HepG2 (cell line): ENCODE measurements around the gene MTHFD1. TPM values are rescaled to one million over a fixed set of nuclear protein-coding genes. Genes with fewer than 3 reads are reported as not detected.

Source experiments
- DNMT1 ChIP-seq: sonication (generic); formaldehyde crosslinking; IDR thresholded peaks from 2 replicates; pipeline ENCODE4 v1.5.1; 2020; ENCODE audit warnings: mild to moderate bottlenecking, missing genetic modification reagents
- HOXA3 ChIP-seq: sonication (generic); formaldehyde crosslinking; IDR thresholded peaks from 2 replicates; pipeline ENCODE4 v1.5.0; 2020; ENCODE audit warnings: missing genetic modification reagents
- JUND ChIP-seq: sonication (generic); formaldehyde crosslinking; IDR thresholded peaks from 2 replicates; pipeline ENCODE4 v1.8.0; 2022; ENCODE audit warnings: mild to moderate bottlenecking, missing genetic modification reagents
- KAT8 ChIP-seq: IDR thresholded peaks from 2 replicates; pipeline ENCODE4 v1.6.1; 2016; ENCODE audit warnings: missing genetic modification reagents, missing compliant biosample characterization
- MAFK ChIP-seq, 2 experiments: IDR thresholded peaks in 1 of 2; conservative IDR thresholded peaks in 1 of 2; 2 replicates each; pipeline ENCODE4 v1.6.1; 2011; ENCODE audit warnings: improper control_type of control experiment in 2 of 2, low read length in 2 of 2
- MEIS2 ChIP-seq: sonication (generic); formaldehyde crosslinking; IDR thresholded peaks from 2 replicates; pipeline ENCODE4 v1.9.0; 2021; ENCODE audit warnings: mild to moderate bottlenecking, missing genetic modification reagents
- MXD4 ChIP-seq: IDR thresholded peaks from 2 replicates; pipeline ENCODE4 v1.6.1; 2016; ENCODE audit warnings: mild to moderate bottlenecking, missing biosample characterization, missing genetic modification reagents
- RNF2 ChIP-seq: fragments of 450-650 bp; conservative IDR thresholded peaks from 2 replicates; pipeline ENCODE4 v1.6.1; 2016; ENCODE audit warnings: low read depth
- SAFB2 ChIP-seq: sonication (generic); formaldehyde crosslinking; IDR thresholded peaks from 2 replicates; pipeline ENCODE4 v1.5.1; 2020; ENCODE audit warnings: missing genetic modification reagents, low read depth, mild to moderate bottlenecking, borderline replicate concordance
- ZBTB7B ChIP-seq: sonication (generic); formaldehyde crosslinking; IDR thresholded peaks from 2 replicates; pipeline ENCODE4 v1.4.0; 2020; ENCODE audit warnings: missing genetic modification reagents
- ZFP90 ChIP-seq: sonication (generic); formaldehyde crosslinking; IDR thresholded peaks from 2 replicates; pipeline ENCODE4 v1.8.0; 2022; ENCODE audit warnings: missing genetic modification reagents, mild to moderate bottlenecking, inconsistent platforms, borderline replicate concordance
- ZNF138 ChIP-seq: sonication (generic); formaldehyde crosslinking; IDR thresholded peaks from 2 replicates; pipeline ENCODE4 v1.5.0; 2020; ENCODE audit warnings: mild to moderate bottlenecking, low read depth, missing genetic modification reagents
- ZNF260 ChIP-seq: sonication (generic); formaldehyde crosslinking; IDR thresholded peaks from 2 replicates; pipeline ENCODE4 v1.4.0; 2020; ENCODE audit warnings: missing genetic modification reagents, low read depth, mild to moderate bottlenecking, borderline replicate concordance
- ZNF350 ChIP-seq: sonication (generic); formaldehyde crosslinking; IDR thresholded peaks from 2 replicates; pipeline ENCODE4 v1.4.0; 2020; ENCODE audit warnings: mild to moderate bottlenecking, low read depth, missing genetic modification reagents, borderline replicate concordance
- ZNF441 ChIP-seq: sonication (generic); formaldehyde crosslinking; IDR thresholded peaks from 2 replicates; pipeline ENCODE4 v1.7.0; 2021; ENCODE audit warnings: missing genetic modification reagents, borderline replicate concordance
- ZNF468 ChIP-seq: sonication (generic); formaldehyde crosslinking; IDR thresholded peaks from 2 replicates; pipeline ENCODE4 v1.8.0; 2022; ENCODE audit warnings: mild to moderate bottlenecking, moderate library complexity, missing genetic modification reagents
- ZNF562 ChIP-seq: sonication (generic); formaldehyde crosslinking; IDR thresholded peaks from 2 replicates; pipeline ENCODE4 v1.8.0; 2022; ENCODE audit warnings: missing genetic modification reagents, borderline replicate concordance
- ZNF619 ChIP-seq: sonication (generic); formaldehyde crosslinking; IDR thresholded peaks from 2 replicates; pipeline ENCODE4 v1.4.0; 2020; ENCODE audit warnings: mild to moderate bottlenecking, missing genetic modification reagents
- ZNF629 ChIP-seq: sonication (generic); formaldehyde crosslinking; conservative IDR thresholded peaks from 2 replicates; pipeline ENCODE4 v1.5.0; 2020; ENCODE audit warnings: missing genetic modification reagents
- polyA plus RNA-seq, 8 experiments: library from polyadenylated mRNA; depleted of rRNA in 3 of 8; stranded (reverse) in 7 of 8; unstranded in 1 of 8; fragments of >200 nt; fragmentation: Illumina TruSeq in 4 of 8; extraction: Trizol in 4 of 8; gene quantifications; 2 replicates each; pipeline versions ENCODE4 v1.2.1 to v1.2.3, GENCODE V29; 2011 to 2016; ENCODE audit warnings: low read depth in 4 of 8, missing spikeins in 1 of 8, mixed read lengths in 1 of 8; ENCODE audit not compliant: insufficient read depth in 1 of 8
- total RNA-seq, 5 experiments: library from RNA; depleted of rRNA; stranded (reverse); fragments of >200 nt; fragmentation: Illumina TruSeq; extraction: Trizol; gene quantifications; 2 replicates each; pipeline ENCODE4 v1.2.3, GENCODE V29; 2016; ENCODE audit warnings: low read depth in 1 of 5
- TF ChIP-seq, protein P1 (sequence below): IDR thresholded peaks from 2 replicates; pipeline ENCODE4 v1.6.1; 2016; ENCODE audit warnings: mild to moderate bottlenecking
- TF ChIP-seq, protein P2 (sequence below): sonication (generic); formaldehyde crosslinking; conservative IDR thresholded peaks from 2 replicates; pipeline ENCODE4 v1.4.0; 2020; ENCODE audit warnings: missing genetic modification reagents
- TF ChIP-seq, protein P3 (sequence below): sonication (generic); formaldehyde crosslinking; IDR thresholded peaks from 2 replicates; pipeline ENCODE4 v1.8.0; 2022; ENCODE audit warnings: mild to moderate bottlenecking, missing genetic modification reagents, moderate library complexity
- TF ChIP-seq, protein P4 (sequence below), 2 experiments: fragments of 450-650 bp in 1 of 2; sonication (generic) in 1 of 2; formaldehyde crosslinking; IDR thresholded peaks; 2 replicates each; pipeline versions ENCODE4 v1.5.0 to v1.8.0; 2020 to 2022; ENCODE audit warnings: mild to moderate bottlenecking in 1 of 2, missing genetic modification reagents in 1 of 2
- TF ChIP-seq, protein P5 (sequence below): sonication (generic); formaldehyde crosslinking; IDR thresholded peaks from 2 replicates; pipeline ENCODE4 v1.5.0; 2020; ENCODE audit warnings: missing genetic modification reagents

The MTHFD1 gene
- total and polyA plus RNA-seq, 2 of the 13 experiments (the other 11 are each of a cell fraction or from before 2014, with no cell fraction given) = 31.0 to 106 TPM

DNA sequence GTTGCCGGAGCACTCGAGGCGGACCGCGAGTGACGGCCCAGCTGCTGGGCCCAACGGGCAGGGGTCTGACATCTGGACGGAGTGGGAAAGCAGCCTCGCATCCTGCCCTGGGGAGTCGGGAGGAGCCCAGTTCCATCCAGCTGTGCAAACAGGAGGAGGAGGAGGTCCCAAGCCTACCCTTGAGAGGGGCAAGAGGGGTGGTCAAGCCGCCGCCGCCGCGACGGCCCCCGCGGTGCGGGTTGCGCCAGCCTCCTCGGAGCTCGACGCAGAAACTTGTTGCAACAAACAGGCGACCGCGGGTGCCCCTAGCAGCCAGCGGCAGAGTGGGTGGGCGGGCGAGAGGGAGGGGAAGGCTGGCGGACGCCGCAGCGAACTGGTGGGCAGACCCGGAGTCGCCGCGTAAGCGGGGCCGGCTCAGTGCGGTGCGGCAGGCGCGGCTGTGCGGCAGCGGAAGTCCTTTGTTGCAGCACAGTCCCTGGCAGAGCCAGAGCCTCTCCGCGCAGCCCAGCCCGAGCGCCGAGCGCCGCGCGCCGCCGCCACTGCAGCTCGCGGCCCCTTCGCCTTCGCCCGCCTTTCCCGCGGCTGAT is 116.2 kb downstream of the MTHFD1 start, which contains the start of gene ZBTB1 (continued):
- no peak for TF ChIP-seq DNMT1 (CRISPR knock-in tag)
- no peak for TF ChIP-seq ZNF619 (CRISPR knock-in tag)
- no peak for TF ChIP-seq SAFB2 (CRISPR knock-in tag)
- TF ChIP-seq, protein P1, sequence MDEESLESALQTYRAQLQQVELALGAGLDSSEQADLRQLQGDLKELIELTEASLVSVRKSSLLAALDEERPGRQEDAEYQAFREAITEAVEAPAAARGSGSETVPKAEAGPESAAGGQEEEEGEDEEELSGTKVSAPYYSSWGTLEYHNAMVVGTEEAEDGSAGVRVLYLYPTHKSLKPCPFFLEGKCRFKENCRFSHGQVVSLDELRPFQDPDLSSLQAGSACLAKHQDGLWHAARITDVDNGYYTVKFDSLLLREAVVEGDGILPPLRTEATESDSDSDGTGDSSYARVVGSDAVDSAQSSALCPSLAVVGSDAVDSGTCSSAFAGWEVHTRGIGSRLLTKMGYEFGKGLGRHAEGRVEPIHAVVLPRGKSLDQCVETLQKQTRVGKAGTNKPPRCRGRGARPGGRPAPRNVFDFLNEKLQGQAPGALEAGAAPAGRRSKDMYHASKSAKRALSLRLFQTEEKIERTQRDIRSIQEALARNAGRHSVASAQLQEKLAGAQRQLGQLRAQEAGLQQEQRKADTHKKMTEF (CRISPR knock-in tag) = peak; percentile 62; the same call in 1 of the 2 replicates
- TF ChIP-seq MXD4 (CRISPR knock-in tag) = no peak
- TF ChIP-seq, protein P2, sequence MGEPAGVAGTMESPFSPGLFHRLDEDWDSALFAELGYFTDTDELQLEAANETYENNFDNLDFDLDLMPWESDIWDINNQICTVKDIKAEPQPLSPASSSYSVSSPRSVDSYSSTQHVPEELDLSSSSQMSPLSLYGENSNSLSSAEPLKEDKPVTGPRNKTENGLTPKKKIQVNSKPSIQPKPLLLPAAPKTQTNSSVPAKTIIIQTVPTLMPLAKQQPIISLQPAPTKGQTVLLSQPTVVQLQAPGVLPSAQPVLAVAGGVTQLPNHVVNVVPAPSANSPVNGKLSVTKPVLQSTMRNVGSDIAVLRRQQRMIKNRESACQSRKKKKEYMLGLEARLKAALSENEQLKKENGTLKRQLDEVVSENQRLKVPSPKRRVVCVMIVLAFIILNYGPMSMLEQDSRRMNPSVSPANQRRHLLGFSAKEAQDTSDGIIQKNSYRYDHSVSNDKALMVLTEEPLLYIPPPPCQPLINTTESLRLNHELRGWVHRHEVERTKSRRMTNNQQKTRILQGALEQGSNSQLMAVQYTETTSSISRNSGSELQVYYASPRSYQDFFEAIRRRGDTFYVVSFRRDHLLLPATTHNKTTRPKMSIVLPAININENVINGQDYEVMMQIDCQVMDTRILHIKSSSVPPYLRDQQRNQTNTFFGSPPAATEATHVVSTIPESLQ (CRISPR knock-in tag) = no peak
- TF ChIP-seq ZNF629 (CRISPR knock-in tag) = no peak
- TF ChIP-seq, protein P3, sequence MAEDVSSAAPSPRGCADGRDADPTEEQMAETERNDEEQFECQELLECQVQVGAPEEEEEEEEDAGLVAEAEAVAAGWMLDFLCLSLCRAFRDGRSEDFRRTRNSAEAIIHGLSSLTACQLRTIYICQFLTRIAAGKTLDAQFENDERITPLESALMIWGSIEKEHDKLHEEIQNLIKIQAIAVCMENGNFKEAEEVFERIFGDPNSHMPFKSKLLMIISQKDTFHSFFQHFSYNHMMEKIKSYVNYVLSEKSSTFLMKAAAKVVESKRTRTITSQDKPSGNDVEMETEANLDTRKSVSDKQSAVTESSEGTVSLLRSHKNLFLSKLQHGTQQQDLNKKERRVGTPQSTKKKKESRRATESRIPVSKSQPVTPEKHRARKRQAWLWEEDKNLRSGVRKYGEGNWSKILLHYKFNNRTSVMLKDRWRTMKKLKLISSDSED (CRISPR knock-in tag) = no peak
- TF ChIP-seq, protein P4, sequence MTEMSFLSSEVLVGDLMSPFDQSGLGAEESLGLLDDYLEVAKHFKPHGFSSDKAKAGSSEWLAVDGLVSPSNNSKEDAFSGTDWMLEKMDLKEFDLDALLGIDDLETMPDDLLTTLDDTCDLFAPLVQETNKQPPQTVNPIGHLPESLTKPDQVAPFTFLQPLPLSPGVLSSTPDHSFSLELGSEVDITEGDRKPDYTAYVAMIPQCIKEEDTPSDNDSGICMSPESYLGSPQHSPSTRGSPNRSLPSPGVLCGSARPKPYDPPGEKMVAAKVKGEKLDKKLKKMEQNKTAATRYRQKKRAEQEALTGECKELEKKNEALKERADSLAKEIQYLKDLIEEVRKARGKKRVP (CRISPR knock-in tag; IDR thresholded peaks at IDR 0.05) = peak in 1 of 2 experiments; percentile 56; a peak in 1 of 4 replicates
- TF ChIP-seq ZNF138 (CRISPR knock-in tag) = no peak
- TF ChIP-seq ZFP90 (CRISPR knock-in tag) = no peak
- no peak for TF ChIP-seq KAT8
- TF ChIP-seq MEIS2 = no peak; the same call in 1 of the 2 replicates
- 0 out of 2 replicates have a peak, but pooled peaks have one; percentile 9 for TF ChIP-seq HOXA3 (CRISPR knock-in tag)
- TF ChIP-seq, protein P5, sequence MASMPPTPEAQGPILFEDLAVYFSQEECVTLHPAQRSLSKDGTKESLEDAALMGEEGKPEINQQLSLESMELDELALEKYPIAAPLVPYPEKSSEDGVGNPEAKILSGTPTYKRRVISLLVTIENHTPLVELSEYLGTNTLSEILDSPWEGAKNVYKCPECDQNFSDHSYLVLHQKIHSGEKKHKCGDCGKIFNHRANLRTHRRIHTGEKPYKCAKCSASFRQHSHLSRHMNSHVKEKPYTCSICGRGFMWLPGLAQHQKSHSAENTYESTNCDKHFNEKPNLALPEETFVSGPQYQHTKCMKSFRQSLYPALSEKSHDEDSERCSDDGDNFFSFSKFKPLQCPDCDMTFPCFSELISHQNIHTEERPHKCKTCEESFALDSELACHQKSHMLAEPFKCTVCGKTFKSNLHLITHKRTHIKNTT (CRISPR knock-in tag) = no peak
- TF ChIP-seq JUND (CRISPR knock-in tag) = no peak
- TF ChIP-seq ZNF562 (CRISPR knock-in tag) = no peak
- TF ChIP-seq ZNF441 = peak; percentile 28; the same call in 1 of the 2 replicates
- no peak for TF ChIP-seq ZNF468 (CRISPR knock-in tag)
- no peak for TF ChIP-seq RNF2
- no peak for TF ChIP-seq MAFK (conservative IDR thresholded peaks at IDR 0.05 in 1 of 2, IDR thresholded peaks at IDR 0.05 in 1 of 2; ENCODE audit: low read length in 2 of 2)
- TF ChIP-seq ZBTB7B (CRISPR knock-in tag) = peak; percentile 42
- TF ChIP-seq ZNF350 = 0 out of 2 replicates have a peak, but pooled peaks have one; percentile 52
- no peak for TF ChIP-seq ZNF260 (CRISPR knock-in tag)
